Stimulated activated CD8-positive, alpha-beta memory T cell treated with anti-CD3 and anti-CD28 coated beads, Interleukin-12 subunit alpha, Interleukin-12 subunit beta, amount 100 ng/mL, for 24 hours (primary cell): ENCODE measurements around the gene TRAF6.

Source experiments
- DNase-seq: peaks from one replicate; pipeline ENCODE4 v3.0.0-alpha.2; 2020; ENCODE audit errors: extremely low read depth

The TRAF6 gene

DNA sequence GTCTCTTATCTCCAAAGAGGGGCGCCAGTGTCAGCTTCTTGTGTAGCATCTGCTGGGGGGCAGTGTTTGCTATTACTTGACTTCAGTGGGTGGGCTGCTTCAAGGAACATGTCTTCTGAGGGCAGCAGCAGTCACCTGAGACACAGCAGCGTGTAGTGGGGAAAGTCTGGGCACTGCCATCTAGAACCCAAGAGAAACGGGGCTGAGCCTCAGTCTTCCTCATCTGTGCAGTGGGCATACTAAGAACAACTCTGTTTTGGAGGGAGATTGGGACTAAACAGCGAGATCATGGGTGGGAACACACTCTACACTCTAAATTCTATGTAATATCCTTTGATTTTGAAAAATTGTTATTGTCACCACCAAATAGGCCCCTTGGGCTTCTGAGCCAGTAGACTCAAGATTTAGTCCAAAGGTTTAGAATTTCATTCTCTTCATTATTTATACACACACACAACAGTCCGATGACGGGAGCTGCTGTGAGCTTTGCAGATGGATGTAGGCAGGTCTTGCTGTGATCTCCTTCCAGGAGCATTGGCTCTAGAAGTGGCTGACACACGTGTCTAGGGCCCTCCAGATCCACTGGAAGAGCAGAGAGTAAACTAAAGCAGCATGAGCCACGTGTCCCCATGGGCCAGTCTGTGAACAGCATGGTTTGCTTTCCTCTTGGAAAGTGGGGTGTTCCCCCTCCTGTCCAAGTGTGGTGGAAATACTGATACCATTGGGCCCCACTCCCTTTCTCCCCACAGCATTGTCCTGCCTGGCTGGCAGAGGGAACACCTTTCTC is 51.8 kb downstream of the TRAF6 start:
- no peak for DNase-seq

GRCh38 chr11:36456156-36456555 is 53.9 kb downstream of the TRAF6 start:
- DNase-seq: no peak

- DNase-seq: no peak
Observed at GRCh38 chr11:36455658-36456111, 54.4 kb downstream of the TRAF6 start.

DNA sequence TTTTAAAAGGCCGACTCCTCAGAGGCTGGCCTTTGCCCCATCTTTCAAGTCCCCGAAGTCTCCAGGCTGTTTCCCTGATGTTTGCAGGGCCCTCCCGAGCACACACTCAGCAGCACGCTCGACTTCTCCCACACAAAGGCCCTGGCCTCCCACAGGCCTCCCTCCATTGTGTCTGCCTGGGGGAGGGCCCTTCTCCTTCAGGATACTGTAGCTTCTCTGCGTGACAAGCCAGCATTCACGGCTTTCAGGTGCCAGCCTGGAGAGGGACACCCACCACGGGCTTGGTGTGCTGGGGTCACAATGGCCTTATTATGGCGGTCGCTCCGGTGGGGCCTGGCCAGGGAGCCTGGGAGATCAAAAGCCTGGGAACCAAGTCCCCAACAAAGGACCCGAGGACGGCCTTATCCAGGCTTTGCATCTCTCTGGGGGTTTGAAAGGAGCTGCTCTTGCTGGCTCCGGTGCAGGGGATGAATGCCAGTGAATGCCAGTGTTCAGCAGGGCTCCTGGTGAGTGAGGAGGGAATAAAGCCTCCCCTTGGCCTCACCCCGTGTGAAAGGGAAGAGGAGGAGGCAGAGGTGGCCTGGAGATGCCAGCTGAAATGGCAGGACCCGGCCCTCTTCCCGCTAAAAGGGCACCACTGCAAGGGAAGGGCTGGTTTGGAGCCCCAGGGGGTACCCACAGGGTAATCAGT is 55.0 kb downstream of the TRAF6 start:
- no peak for DNase-seq

DNA sequence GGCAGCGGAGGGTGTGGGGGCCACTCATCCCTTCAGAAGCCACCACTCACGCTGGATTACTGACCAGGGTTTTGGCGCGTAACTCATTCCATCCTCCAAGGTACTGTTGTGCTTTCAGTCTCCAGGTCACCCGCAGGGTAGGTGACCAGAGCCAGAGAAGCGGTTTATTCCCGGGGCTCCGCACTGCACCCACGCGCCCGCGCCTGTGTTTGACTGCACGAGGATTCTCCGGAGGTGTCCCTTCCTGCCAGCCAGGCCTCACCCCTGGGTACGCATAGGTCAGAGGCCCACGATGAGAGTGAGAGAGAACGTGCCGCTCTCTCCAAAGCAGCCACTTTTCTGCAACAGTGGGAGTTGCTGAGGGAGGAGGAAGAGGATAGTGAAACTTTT is 55.5 kb downstream of the TRAF6 start:
- DNase-seq: no peak

DNA sequence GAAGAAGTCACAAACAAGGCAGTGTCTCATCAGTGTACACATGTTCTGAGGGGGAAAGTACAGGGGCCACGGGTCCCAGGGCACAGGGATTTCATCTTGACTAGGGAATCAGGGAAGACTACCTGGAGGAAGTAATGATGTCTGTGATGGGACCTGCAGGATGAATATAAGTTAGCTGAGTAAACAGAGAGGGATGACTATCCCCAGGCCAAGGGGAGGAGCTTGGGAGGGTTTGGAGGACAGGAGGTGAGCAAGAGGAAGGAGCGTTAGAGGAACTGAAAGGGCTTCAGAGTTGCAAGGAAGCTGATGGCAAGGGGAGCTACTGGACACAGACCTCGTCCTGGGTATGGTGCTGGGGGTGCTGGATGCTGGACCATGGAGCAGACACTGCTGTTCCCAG is 56.4 kb downstream of the TRAF6 start:
- no peak for DNase-seq

DNA sequence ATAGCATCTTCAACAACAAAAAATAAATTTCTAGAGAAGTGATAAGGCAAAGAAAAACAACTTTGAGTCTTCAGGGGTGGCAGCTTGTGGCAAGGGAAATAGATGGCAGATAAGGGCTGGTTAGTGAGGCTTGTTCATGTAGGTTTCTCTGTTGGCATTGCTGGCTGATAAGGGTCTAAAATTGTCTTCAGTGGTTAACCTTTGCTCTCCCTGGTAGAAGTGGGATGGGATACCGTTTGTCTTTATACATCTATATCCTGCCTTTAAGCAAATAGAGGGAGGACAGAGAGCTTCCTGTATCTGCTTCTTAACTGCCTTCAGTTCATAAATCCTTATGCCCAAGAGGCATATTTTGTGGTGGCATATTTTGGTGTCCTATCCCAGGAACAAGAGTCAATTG is 57.1 kb downstream of the TRAF6 start:
- DNase-seq: no peak

GRCh38 chr11:36452236-36452940 is 57.7 kb downstream of the TRAF6 start:
- no peak for DNase-seq

DNA sequence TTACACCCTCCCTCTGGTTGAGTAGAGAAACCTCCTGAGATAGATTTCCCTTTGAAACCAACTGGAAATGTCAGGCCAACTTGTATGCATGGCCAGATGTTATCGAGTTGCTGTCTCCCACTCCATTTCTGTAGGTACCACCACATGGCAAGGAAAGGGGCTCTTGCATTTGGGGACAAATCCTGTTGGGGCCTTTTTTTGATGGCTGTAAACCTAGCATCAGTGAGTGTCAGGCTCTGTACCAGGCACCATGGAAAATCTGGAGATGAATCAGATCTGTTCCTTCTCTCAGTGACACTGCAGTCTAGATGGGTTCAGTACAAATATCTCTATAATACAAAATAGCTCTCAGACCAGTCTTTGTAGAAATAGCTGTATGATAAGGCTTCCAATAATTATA is 58.4 kb downstream of the TRAF6 start:
- no peak for DNase-seq

DNA sequence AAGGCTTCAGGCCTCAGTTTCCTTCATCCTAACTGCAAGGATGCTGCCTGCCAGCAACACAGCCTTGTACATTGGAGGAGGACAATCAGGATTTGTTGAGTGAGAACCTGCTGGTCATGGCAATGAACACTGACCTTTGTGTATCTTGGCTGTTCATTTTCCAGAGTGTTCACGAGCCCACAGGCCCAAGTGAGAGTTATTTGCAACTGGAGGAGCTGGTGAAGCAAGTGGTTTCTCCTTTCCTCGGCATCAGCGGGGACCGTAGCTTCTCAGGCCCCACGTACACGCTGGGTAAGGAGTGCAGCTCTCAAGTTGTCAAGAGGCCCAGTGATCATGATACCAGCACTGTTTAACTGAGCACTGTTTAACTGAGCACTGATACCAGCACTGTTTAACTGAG is 59.0 kb downstream of the TRAF6 start:
- DNase-seq: no peak

GRCh38 chr11:36450110-36450572 is 59.9 kb downstream of the TRAF6 start:
- no peak for DNase-seq

GRCh38 chr11:36449561-36450096 is 60.4 kb downstream of the TRAF6 start:
- DNase-seq: no peak

DNA sequence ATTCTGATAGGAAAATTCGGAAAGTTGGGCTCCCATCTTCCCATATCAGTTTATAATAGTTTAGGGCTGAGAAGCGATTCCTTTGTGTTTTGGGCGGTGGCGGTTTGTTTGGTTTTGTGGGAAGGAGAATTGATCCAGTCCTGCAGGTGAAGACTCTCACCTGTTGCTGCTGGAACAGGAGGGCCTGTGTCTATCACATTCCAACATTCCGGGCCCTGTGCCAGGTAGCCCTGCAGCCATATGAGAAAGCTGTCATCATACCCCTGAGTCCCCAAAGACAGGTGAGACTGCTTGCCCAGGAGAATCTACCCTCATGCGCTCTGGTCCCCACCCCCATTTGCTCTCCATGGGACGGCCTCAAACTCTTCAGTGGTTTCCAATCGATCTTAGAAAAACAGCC is 62.1 kb downstream of the TRAF6 start:
- DNase-seq: no peak

DNA sequence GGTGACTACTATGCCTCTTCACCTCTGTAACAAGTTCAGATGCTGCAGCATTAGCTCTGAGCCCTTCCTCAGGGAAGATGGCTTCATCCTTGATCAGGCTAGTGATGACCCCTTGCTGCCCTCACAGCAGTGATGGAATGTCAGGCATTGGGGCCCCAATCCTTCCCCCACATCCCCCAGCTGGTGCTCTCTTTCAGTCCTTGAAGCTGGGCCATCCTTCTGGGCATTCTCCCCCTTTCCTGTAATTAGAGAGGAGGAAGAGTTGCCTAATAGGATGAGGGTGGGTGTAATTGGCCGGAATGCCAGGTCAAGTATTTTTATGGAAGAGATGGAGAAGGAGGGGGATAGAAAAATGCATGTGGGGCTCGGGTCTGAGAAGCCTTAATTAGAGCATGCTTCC is 62.6 kb downstream of the TRAF6 start:
- DNase-seq: no peak

- no peak for DNase-seq
Observed at GRCh38 chr11:36446135-36446534, 63.9 kb downstream of the TRAF6 start.

- no peak for DNase-seq
Observed at GRCh38 chr11:36443661-36444060, 66.4 kb downstream of the TRAF6 start.

- DNase-seq: no peak
Observed at GRCh38 chr11:36441610-36442208, 68.4 kb downstream of the TRAF6 start.

DNA sequence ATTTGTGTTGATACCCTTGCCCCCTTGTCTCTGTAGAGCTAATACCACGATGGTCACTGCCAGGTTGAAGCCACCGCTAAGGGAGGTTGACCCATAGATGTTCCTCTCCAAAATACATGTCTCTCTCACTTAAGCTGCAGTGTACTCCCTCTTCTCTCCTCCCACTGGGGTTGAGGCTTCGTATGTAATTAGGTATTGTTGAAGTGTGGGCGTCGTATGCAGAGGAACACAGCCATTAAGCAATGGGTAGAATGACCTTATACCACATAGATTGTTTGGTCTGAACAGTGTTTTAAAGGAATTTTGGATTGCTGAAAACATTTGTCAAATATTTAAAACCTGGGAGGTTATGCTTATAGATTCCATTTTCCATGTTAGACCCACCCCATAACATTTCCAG is 71.9 kb downstream of the TRAF6 start:
- no peak for DNase-seq

- no peak for DNase-seq
Observed at GRCh38 chr11:36437413-36437812, 72.7 kb downstream of the TRAF6 start.
